GM10266 (cell line): ENCODE results near the gene DSN1.

Experiments
- DNase-seq: peaks from one replicate; pipeline ENCODE4 v3.0.0; 2012; ENCODE audit errors: extremely low spot score
- TF ChIP-seq, protein P1 (sequence below): IDR thresholded peaks from 2 replicates; pipeline ENCODE4 v1.5.1; 2012; ENCODE audit warnings: mild to moderate bottlenecking, low read depth; ENCODE audit not compliant: control insufficient read depth, insufficient read depth; ENCODE audit errors: missing control alignments

DSN1 gene

DNA sequence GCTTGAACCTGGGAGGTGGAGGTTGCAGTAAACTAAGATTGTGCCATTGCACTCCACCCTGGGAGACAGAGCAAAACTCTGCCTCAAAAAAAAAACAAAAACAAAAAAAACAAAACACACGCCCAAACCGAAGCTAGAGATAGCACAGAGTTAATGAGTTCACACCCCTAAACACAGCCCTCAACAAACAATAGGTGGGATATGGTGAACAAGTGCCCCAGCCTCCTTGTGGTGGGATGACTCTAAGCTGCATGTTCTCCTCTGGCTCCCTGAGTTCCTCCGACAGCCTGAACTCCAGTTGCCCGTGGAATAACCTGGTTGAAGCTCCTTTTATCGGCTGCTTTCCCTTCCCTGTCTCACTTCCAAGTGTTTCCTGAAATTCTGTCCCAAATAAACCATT, 22.1 kb upstream of the DSN1 start:
- DNase-seq, result no peak
- TF ChIP-seq, protein P1, sequence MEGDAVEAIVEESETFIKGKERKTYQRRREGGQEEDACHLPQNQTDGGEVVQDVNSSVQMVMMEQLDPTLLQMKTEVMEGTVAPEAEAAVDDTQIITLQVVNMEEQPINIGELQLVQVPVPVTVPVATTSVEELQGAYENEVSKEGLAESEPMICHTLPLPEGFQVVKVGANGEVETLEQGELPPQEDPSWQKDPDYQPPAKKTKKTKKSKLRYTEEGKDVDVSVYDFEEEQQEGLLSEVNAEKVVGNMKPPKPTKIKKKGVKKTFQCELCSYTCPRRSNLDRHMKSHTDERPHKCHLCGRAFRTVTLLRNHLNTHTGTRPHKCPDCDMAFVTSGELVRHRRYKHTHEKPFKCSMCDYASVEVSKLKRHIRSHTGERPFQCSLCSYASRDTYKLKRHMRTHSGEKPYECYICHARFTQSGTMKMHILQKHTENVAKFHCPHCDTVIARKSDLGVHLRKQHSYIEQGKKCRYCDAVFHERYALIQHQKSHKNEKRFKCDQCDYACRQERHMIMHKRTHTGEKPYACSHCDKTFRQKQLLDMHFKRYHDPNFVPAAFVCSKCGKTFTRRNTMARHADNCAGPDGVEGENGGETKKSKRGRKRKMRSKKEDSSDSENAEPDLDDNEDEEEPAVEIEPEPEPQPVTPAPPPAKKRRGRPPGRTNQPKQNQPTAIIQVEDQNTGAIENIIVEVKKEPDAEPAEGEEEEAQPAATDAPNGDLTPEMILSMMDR, result no peak

DNA sequence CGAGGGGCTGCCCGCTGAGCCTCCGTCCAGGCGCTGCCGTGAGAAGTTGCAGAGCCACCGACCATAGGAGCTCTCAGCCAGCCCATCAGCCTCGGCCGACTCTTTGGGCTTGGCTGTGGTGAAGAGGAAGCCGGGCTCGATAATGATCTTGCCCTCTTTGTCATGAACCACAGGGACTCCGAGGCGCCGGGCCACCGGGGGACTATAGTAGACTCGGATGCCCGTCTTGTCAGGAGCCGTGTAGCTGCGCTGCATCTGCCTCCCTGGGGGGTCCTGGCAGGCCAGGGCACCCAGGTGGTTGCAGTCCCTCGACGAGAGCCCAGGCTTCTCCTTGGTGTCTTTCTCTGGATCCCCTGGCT, 20.5 kb upstream of the DSN1 start:
- TF ChIP-seq, protein P1, result no peak
- no peak for DNase-seq

DNA sequence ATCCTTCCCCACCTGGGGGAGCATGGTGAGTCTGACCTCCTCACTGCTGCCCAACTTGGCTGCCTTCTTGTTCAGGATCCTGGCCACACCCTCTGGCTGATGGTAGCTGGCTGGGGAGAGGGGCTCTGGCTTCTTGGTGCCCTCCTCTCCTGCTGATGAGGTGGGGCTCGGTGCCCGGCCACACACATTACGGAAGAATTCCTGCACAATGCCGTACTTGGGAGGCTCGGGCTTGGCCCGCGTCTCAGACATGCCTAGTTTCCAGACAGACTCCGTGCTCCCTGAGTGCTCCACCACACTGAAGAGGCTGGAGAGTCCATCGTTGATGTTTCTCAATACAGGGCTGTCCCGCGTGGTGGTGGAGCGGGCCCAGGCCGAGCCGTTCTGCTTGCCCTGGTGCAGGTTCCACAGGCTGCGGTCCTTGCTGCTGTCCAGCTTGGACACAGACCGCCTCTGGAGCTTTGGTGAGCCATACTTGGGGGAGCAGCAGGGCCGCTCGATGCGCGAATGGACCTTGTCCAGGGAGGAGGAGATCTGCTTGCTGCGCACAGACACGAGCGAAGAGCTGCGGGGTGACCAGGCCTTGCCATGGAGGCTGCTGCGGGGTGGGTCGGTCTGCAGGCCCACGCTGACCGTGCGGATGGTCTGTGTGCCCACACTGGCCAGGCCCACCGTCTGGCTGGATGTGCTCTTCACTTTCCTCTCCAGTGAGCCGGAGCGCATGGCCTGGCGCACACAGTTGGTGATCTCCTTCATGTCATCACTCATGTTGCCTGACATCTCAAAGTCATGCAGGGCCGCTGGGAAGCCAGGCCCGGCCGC, 19.9 kb upstream of the DSN1 start:
- TF ChIP-seq, protein P1, result no peak
- DNase-seq, result no peak

DNA sequence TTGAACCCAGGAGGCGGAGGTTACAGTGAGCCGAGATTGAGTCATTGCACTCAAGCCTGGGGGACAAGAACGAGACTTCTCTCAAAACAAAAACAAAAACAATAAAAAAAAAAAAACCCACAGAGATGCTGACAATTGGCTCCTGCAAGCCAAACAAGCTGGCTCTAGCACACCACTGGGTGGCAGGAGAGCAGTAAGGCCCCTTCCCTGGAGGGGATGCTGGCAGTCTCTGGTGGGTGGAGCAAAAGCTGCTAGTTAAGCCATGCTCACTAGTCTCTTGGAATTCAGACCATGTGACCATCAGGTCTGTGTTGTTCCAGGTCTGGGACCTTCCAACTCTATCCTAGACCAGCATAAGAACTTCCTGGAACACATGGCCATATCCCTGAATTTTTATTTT, 18.9 kb upstream of the DSN1 start:
- DNase-seq, result peak; percentile 58
- TF ChIP-seq, protein P1, result peak; percentile 37

DNA sequence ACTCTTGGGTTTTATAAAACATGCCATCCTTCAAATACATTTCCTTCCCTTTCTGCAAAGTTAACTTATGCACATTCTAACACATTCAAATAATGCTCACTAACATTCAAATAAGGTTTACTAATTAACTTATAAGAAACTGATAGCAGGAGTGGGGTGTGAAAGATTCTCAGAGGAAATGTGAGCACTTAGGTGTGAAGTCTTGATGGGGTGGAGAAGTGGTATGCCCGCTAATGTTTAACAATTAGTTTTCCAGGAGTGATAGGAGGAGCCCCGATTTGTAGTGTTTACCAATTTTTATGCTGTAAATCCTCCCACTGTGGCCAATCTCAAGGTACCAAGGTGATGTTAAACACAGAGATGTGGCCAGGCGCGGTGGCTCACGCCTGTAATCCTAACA, 18.3 kb upstream of the DSN1 start:
- TF ChIP-seq, protein P1, result no peak

DNA sequence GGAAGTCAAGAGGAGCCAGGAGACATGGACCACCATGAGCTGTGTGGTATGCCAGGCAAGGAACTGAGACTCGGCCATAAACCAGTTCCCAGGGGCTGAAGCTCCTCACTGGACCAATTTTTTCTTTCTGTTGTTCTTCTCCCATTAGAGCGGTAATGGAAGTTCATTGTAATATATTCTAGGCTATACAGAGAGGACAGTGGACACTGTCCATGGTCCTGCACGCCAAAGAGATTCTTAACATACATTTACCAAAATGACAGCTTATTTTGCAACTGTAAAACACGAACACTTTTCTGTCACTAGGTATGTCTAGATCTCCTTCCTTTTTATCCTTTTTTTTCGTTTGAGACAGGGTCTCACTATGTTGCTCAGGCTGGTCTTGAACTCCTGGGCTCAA, 13.1 kb upstream of the DSN1 start:
- TF ChIP-seq, protein P1, result no peak
- no peak for DNase-seq

More for the DNA sequence above, 18.3 kb upstream of the DSN1 start:
- DNase-seq, result no peak

DNA sequence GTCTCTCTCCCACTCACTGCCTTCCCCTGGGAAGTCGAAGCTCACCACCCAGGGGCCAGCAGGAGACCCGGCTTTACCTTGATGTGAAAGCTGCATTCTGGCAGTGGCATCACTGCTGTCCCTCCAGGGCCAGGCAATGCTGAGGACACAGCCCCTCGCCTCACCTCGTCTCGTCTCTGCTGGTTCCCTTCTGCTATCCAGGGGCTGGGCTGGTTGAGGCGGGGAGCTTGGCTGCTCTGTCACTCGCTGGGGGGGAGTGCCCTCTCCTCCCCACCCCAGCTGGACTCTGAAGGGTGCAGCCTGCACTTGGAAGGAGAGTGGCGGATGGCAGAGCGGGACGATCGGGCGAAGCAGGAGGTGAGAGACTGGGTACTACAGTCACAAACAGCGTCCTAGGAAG, 12.7 kb upstream of the DSN1 start:
- no peak for DNase-seq
- TF ChIP-seq, protein P1, result no peak
